ENCODE results near the gene CCSER1. TPM values are rescaled to one million over a fixed set of nuclear protein-coding genes. Genes with fewer than 3 reads are reported as not detected.
"Not testable (repeated sequence)": the region's sequence is repeated elsewhere in the genome, so short reads cannot be mapped to it uniquely, and the experiment has no call there.

Gene CCSER1
- total and polyA plus RNA-seq, 9 donors = 0.21 to 8.3 (median 3.2) TPM

DNA sequence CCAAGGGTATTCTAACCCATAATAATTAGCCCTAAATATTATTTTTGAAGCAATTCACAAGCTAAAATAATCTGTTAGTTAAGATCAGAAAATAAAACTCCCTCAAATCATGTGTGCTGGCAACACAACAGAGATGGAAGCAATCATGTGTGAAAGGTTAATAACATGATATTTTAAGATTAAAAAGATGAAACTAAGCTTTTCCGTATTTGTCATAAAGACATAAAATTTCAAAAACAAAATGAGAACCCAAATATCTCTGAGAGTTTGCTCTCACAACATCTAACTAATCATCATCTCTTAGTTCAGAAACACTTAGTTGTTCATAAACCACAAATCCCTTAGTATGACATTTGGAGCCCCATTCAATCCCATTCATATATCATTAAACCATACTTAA, 749.1 kb downstream of the CCSER1 start:
- TF ChIP-seq POLR2A (IDR thresholded peaks at IDR 0.05) = no peak
- no peak for TF ChIP-seq EP300 (IDR thresholded peaks at IDR 0.05)
- TF ChIP-seq, protein P1, sequence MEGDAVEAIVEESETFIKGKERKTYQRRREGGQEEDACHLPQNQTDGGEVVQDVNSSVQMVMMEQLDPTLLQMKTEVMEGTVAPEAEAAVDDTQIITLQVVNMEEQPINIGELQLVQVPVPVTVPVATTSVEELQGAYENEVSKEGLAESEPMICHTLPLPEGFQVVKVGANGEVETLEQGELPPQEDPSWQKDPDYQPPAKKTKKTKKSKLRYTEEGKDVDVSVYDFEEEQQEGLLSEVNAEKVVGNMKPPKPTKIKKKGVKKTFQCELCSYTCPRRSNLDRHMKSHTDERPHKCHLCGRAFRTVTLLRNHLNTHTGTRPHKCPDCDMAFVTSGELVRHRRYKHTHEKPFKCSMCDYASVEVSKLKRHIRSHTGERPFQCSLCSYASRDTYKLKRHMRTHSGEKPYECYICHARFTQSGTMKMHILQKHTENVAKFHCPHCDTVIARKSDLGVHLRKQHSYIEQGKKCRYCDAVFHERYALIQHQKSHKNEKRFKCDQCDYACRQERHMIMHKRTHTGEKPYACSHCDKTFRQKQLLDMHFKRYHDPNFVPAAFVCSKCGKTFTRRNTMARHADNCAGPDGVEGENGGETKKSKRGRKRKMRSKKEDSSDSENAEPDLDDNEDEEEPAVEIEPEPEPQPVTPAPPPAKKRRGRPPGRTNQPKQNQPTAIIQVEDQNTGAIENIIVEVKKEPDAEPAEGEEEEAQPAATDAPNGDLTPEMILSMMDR (IDR thresholded peaks at IDR 0.05) = no peak
- Histone ChIP-seq H3K4me3 (no peak overlapping the region), H3K27ac (no peak overlapping the region), H3K27me3 (no peaks in the 10 kb centered on the region), H3K36me3 (no peaks in the 10 kb centered on the region), H3K4me1 (ENCODE audit: insufficient read depth) (no peaks in the 10 kb centered on the region), H3K9me3 (no peaks in the 10 kb centered on the region)
- 73 to 83% (median 76%) methylated on average over 1 of the region's 1 CpG for WGBS, 3 donors
- no peak for DNase-seq
- intact Hi-C loops (cut with DNase I) = no loop called here

DNA sequence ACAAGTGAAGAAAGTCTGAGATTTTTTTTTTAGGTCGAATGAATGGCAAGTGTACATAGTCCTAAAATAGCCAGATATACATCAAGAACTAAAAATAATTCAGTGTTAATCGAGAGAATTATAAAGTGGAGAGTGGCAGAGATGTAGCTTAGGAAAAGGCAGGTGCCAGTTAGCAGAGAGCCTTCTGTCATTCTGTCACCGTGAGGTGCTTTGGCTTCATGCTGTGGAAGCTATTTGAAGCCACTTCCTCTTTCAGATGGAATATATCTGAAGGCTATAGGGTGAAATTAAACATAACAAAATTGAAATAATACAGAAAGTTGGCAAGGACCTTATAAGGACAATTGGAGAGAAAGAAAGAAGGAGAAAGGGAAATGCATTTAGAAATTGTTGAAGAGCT, 756.3 kb downstream of the CCSER1 start:
- Histone ChIP-seq H3K9me3 (no peaks in the 10 kb centered on the region), H3K27ac (no peak overlapping the region), H3K4me3 (no peak overlapping the region), H3K4me1 (ENCODE audit: insufficient read depth) (no peaks in the 10 kb centered on the region), H3K36me3 (no peaks in the 10 kb centered on the region), H3K27me3 (no peaks in the 10 kb centered on the region)
- DNase-seq = no peak
- TF ChIP-seq POLR2A (IDR thresholded peaks at IDR 0.05) (no peak), EP300 (IDR thresholded peaks at IDR 0.05) (no peak)
- TF ChIP-seq, protein P1 (IDR thresholded peaks at IDR 0.05) = no peak
- WGBS, 3 donors = 82 to 89% (median 88%) methylated on average over 3 of the region's 3 CpGs
- intact Hi-C loops (cut with DNase I) = no loop called here

- intact Hi-C loops (cut with DNase I) = no loop called here
- WGBS, 3 donors = 50 to 63% (median 63%) methylated on average over 2 of the region's 2 CpGs
Observed at GRCh38 chr4:90888571-90888970, 761.4 kb downstream of the CCSER1 start.

GRCh38 chr4:90889171-90889570, 762.0 kb downstream of the CCSER1 start:
- H3K36me3 ChIP-seq = no peaks in the 10 kb centered on the region
- H3K4me3 ChIP-seq = no peak overlapping the region
- no peaks in the 10 kb centered on the region for H3K4me1 ChIP-seq (ENCODE audit: insufficient read depth)
- no peaks in the 10 kb centered on the region for H3K9me3 ChIP-seq
- DNase-seq = no peak
- intact Hi-C loops (cut with DNase I) = no loop called here
- no peak overlapping the region for H3K27ac ChIP-seq
- TF ChIP-seq POLR2A (IDR thresholded peaks at IDR 0.05) = no peak
- TF ChIP-seq, protein P1 (IDR thresholded peaks at IDR 0.05) = no peak
- TF ChIP-seq EP300 (IDR thresholded peaks at IDR 0.05) = no peak
- 85 to 89% (median 88%) methylated on average over 2 of the region's 2 CpGs for WGBS, 3 donors
- no peaks in the 10 kb centered on the region for H3K27me3 ChIP-seq

More at GRCh38 chr4:90888571-90888970, 761.4 kb downstream of the CCSER1 start:
- no peaks in the 10 kb centered on the region for H3K4me1 ChIP-seq (ENCODE audit: insufficient read depth)
- TF ChIP-seq EP300 (IDR thresholded peaks at IDR 0.05) (no peak), POLR2A (IDR thresholded peaks at IDR 0.05) (no peak)
- DNase-seq = no peak
- H3K4me3 ChIP-seq = no peak overlapping the region
- H3K27me3 ChIP-seq = no peaks in the 10 kb centered on the region
- H3K27ac ChIP-seq = no peak overlapping the region
- no peaks in the 10 kb centered on the region for H3K9me3 ChIP-seq
- H3K36me3 ChIP-seq = no peaks in the 10 kb centered on the region

DNA sequence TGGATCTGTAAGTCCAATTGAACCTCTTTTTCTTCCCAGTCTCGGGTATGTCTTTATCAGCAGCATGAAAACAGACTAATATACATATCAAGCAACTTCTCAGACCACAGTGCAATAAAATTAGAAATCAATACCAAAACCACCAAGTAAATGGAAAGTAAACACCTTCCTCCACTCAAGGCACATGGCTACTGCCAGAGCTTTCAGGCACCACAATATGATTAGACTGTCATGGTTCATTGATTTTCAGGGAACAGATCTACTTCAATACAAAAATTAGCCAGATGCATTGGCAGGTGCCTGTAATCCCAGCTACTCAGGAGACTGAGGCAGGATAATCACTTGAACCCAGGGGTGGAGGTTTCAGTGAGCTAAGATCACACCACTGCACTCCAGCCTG, 776.2 kb downstream of the CCSER1 start:
- intact Hi-C loops (cut with DNase I); H3K4me1 ChIP-seq (ENCODE audit: insufficient read depth); H3K4me3 ChIP-seq; H3K27me3 ChIP-seq; H3K27ac ChIP-seq; H3K9me3 ChIP-seq; H3K36me3 ChIP-seq; DNase-seq: not testable (repeated sequence)
- 80 to 93% (median 81%) methylated on average over 1 of the region's 1 CpG for WGBS, 3 donors
